IMR-90 (cell line): ENCODE data around the gene GLIS1.

Source experiments
- FOS ChIP-seq: fragments of 150-350 bp; IDR thresholded peaks from 2 replicates; pipeline ENCODE4 v1.6.1; 2016; ENCODE audit warnings: low read depth, low read length
- POLR2A ChIP-seq: IDR thresholded peaks from 2 replicates; pipeline ENCODE4 v1.6.1; 2012; ENCODE audit warnings: mild to moderate bottlenecking, low read depth, low read length
- RFX5 ChIP-seq: IDR thresholded peaks from 2 replicates; pipeline ENCODE4 v1.8.0; 2012; ENCODE audit warnings: low read depth, mild to moderate bottlenecking, low read length, moderate library complexity

DNA sequence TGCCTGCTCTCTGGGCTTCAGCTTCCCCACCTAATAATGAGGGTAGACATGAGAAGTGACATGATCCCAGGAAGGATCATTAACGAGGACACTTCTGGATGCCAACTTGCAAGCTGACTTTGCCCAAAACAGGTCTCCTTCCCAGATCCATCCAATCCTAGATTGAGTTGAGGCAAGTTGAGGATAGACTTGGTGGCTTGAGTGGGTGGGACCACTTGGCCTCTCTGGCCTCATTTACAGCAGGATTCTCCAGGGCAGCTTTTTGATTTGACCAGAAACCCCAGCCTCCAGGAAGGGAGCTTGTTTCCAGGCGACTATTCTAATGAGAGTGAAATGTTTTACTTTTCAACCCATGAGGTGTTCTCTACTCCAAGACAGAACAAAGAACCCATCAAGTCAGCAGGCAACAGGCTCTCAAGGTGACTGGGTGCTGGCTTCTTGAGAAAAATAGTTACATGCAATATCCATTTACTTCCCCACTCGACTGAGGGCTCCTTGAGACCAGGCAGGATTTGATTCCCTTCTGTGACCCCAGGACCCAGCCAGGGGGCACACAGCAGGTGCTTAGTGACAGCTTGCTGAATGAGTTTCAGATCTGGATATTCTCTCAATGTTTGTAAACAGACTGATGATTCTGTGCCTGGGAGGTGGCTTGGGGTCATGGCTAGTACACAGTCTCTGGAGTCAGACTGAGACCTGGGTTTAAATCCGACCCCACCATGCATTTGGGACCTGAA, 151.5 kb downstream of the GLIS1 start:
- no peak for TF ChIP-seq POLR2A
- TF ChIP-seq FOS: no peak
- no peak for TF ChIP-seq RFX5
